ENCODE results near the gene ADK.
"Not testable (repeated sequence)": the region's sequence is repeated elsewhere in the genome, so short reads cannot be mapped to it uniquely, and the experiment has no call there.

Gene ADK

DNA sequence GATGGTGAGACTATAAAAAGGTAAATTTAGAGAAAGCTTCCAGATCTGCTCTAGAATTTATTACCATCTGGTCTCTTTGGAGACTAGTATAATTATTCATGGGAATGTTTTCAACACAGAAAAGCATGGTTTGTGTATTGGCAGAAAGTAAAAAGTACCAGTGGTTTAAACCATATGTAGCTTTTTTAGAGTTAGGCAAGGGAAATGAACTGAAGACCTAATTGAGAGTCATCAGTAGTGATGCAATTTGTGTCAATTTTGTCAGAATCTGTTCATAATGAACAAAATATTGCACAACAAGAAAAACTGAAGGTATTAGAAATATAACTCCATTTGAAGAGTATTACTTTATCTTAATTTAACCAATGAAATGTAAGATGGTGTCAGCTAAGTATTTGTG lies 181.4 kb downstream of the ADK start:
- Histone ChIP-seq H3K9me3 (ENCODE audit: control insufficient read depth, low read length) (no peaks in the 10 kb centered on the region), H3K27me3 (replicated peaks; ENCODE audit: control insufficient read depth, insufficient read depth, low read length) (no peaks in the 10 kb centered on the region), H3K4me3 (ENCODE audit: low read length) (peak overlapping the region; percentile 49), H3K36me3 (ENCODE audit: control insufficient read depth, insufficient read depth, low read length, severe bottlenecking) (peaks cover 5% of the 10 kb centered on the region), H3K4me1 (ENCODE audit: control insufficient read depth, insufficient read depth, low read length) (peaks cover 18% of the 10 kb centered on the region), H3K9ac (ENCODE audit: low read length) (peak overlapping the region; percentile 34)
- DNase-seq (ENCODE audit: low read depth): peak; percentile 74

DNA sequence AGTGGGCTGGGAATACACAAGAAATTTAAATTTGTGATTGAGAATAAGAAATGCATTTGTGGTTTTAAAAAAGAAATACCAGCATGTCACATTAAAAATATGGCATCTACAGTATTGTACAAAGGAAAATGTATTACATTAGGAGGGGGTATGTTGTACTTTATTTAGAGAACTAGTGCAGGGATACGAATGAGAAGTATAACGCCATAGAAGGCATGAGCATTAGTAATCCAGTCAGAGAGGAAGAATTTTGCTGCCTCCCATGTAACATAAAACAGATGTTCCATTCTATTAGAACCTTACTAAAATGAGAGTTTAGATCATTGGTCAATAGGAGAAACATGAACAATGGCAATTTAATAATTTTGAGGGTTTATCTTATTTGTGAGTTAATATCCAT lies 182.2 kb downstream of the ADK start:
- Histone ChIP-seq H3K4me3 (ENCODE audit: low read length) (peak overlapping the region; percentile 49), H3K9me3 (ENCODE audit: control insufficient read depth, low read length) (no peaks in the 10 kb centered on the region), H3K36me3 (ENCODE audit: control insufficient read depth, insufficient read depth, low read length, severe bottlenecking) (peaks cover 5% of the 10 kb centered on the region), H3K27me3 (replicated peaks; ENCODE audit: control insufficient read depth, insufficient read depth, low read length) (no peaks in the 10 kb centered on the region), H3K9ac (ENCODE audit: low read length) (peak overlapping the region; percentile 34), H3K4me1 (ENCODE audit: control insufficient read depth, insufficient read depth, low read length) (peaks cover 18% of the 10 kb centered on the region)
- DNase-seq (ENCODE audit: low read depth): peak; percentile 89

DNA sequence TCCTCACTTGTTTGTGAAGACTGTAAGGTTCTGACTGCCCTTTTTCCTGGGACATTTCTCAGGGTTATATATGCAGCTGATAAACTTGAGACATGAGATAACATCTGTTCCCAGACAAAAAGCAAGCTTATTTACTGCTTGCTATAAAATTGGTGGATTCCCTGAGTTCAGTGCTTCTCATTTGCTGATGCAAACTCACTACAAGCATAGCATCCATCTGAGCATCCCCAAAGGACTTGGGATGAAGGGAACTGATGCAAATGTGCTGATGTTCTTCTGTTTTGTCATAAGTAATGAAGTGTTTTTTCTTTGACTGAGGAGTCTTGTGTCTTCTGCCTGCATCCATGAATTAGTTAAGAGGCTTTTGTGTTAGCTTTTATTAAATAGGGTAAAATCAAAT lies 183.2 kb downstream of the ADK start:
- no peak for DNase-seq (ENCODE audit: low read depth)

DNA sequence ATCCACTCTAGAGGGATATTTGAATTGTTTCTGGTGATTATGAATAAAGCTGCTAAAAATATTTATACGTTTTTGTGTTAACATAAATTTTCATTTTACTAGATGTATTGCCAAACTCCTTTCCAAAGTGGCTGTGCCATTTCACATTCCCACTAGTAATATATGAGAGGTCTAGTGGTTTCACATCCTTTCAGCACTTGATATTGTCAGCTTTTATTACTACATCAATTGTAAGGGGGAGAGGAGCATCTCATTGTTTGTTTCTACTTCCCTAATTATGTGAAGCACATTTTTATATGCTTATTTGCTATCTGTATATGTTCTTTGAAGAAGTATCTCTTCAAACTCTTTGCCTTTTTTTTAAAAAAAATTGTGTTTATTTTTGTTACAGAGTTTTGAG lies 184.5 kb downstream of the ADK start:
- no peak overlapping the region for H3K9ac ChIP-seq (ENCODE audit: low read length)
- H3K27me3 ChIP-seq (replicated peaks; ENCODE audit: control insufficient read depth, insufficient read depth, low read length): no peaks in the 10 kb centered on the region
- peaks cover 3% of the 10 kb centered on the region for H3K36me3 ChIP-seq (ENCODE audit: control insufficient read depth, insufficient read depth, low read length, severe bottlenecking)
- no peaks in the 10 kb centered on the region for H3K9me3 ChIP-seq (ENCODE audit: control insufficient read depth, low read length)
- H3K4me1 ChIP-seq (ENCODE audit: control insufficient read depth, insufficient read depth, low read length): peaks cover 18% of the 10 kb centered on the region
- DNase-seq (ENCODE audit: low read depth): no peak
- H3K4me3 ChIP-seq (ENCODE audit: low read length): no peak overlapping the region

More for the DNA sequence above, 183.2 kb downstream of the ADK start:
- Histone ChIP-seq H3K9ac (ENCODE audit: low read length) (no peak overlapping the region), H3K4me3 (ENCODE audit: low read length) (no peak overlapping the region), H3K4me1 (ENCODE audit: control insufficient read depth, insufficient read depth, low read length) (peaks cover 18% of the 10 kb centered on the region), H3K27me3 (replicated peaks; ENCODE audit: control insufficient read depth, insufficient read depth, low read length) (no peaks in the 10 kb centered on the region), H3K36me3 (ENCODE audit: control insufficient read depth, insufficient read depth, low read length, severe bottlenecking) (peaks cover 5% of the 10 kb centered on the region), H3K9me3 (ENCODE audit: control insufficient read depth, low read length) (no peaks in the 10 kb centered on the region)

DNA sequence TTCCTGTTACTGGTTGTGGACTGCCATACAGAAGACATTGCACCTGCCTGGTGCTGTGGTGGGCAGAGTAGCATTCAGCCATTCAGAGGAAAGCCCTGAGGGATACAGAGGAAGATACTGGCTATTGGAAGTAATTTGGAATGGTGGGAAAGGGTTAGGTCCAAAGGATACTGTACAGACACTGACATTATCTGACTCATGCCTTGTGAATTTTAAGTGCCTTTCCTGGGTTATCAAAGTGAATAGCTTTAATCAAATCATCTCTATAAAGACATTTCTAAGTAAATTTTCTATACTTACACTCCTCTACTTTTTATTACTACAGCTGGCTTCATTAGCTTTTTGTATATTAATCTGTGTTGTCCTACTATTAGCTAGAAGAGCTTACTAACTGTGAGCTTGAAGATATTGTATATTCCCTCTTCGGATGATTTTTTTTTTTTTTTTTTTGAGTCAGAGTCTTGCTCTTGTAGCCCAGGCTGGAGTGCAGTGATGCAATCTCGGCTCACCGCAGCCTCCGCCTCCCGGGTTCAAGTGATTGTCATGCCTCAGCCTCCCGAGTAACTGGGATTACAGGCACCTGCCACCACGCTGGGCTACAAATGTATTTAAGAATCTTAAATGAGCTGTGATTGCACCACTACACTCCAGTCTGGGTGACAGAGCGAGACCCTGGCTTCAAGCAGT lies 186.5 kb downstream of the ADK start:
- no peaks in the 10 kb centered on the region for H3K27me3 ChIP-seq (replicated peaks; ENCODE audit: control insufficient read depth, insufficient read depth, low read length)
- no peak for DNase-seq (ENCODE audit: low read depth)
- H3K36me3 ChIP-seq (ENCODE audit: control insufficient read depth, insufficient read depth, low read length, severe bottlenecking): no peaks in the 10 kb centered on the region
- H3K9me3 ChIP-seq (ENCODE audit: control insufficient read depth, low read length): no peaks in the 10 kb centered on the region
- H3K9ac ChIP-seq (ENCODE audit: low read length): no peak overlapping the region
- H3K4me3 ChIP-seq (ENCODE audit: low read length): no peak overlapping the region
- H3K4me1 ChIP-seq (ENCODE audit: control insufficient read depth, insufficient read depth, low read length): peaks cover 12% of the 10 kb centered on the region

DNA sequence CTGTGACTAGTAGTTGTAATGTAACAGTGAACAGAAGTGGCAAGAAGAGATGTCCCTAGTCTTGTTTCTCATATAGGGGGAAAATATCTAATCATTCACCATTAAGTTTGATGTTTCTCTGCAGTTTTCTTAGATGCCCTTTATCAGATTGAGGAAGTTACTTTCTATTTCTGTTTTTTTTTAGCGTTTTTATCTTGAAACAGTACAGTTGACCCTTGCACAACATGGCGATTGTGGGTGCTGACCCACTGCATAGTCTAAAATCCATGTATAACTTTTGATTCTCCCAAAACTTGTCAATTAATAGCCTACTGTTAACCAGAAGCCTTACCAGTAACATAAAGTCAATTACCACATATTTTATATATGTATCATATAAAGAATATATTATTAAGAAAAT lies 192.0 kb downstream of the ADK start:
- Histone ChIP-seq H3K27me3 (replicated peaks; ENCODE audit: control insufficient read depth, insufficient read depth, low read length) (no peaks in the 10 kb centered on the region), H3K4me1 (ENCODE audit: control insufficient read depth, insufficient read depth, low read length) (no peaks in the 10 kb centered on the region), H3K9me3 (ENCODE audit: control insufficient read depth, low read length) (peaks cover 20% of the 10 kb centered on the region), H3K36me3 (ENCODE audit: control insufficient read depth, insufficient read depth, low read length, severe bottlenecking) (peaks cover 12% of the 10 kb centered on the region), H3K9ac (ENCODE audit: low read length) (no peak overlapping the region), H3K4me3 (ENCODE audit: low read length) (no peak overlapping the region)
- no peak for DNase-seq (ENCODE audit: low read depth)

DNA sequence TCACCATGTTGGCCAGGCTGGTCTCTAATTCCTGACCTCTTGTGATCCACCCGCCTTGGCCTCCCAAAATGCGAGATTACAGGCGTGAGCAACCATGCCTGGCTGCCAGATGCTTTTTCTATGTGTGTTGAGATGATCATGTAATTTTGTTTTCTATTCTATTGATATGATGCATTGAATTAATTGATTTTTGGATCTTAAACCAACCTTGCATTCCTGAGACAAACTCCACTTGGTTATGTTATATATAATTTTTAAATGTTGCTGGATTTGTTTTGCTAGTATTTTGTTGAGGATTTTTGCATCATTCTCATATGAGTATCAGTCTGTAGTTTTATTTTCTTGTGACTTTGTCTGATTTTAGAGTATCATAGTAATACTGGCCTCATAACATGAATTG lies 192.8 kb downstream of the ADK start:
- Histone ChIP-seq H3K4me1 (ENCODE audit: control insufficient read depth, insufficient read depth, low read length) (no peaks in the 10 kb centered on the region), H3K9me3 (ENCODE audit: control insufficient read depth, low read length) (peaks cover 20% of the 10 kb centered on the region), H3K27me3 (replicated peaks; ENCODE audit: control insufficient read depth, insufficient read depth, low read length) (no peaks in the 10 kb centered on the region), H3K9ac (ENCODE audit: low read length) (no peak overlapping the region), H3K36me3 (ENCODE audit: control insufficient read depth, insufficient read depth, low read length, severe bottlenecking) (peaks cover 18% of the 10 kb centered on the region), H3K4me3 (ENCODE audit: low read length) (peak overlapping the region; percentile 27)
- DNase-seq (ENCODE audit: low read depth): no peak

DNA sequence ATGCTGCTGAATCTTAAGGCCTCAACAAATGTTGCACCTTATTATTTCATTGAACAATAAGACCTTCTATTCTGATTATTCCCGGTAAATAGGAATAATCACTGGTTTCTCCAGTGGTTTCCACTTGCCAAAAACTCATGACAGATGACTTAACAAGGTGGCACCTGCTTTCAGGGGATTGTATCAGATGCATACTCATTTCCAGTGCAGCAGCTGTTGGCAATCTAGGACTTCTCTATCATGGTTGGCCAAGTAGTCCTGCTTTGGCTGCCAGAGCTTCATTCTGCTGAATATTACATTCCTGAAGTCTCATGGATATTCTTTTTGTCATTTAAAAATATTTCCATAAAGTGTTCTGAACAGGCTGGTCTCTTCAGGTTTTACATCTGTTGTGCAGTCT lies 193.3 kb downstream of the ADK start:
- Histone ChIP-seq H3K9ac (ENCODE audit: low read length) (no peak overlapping the region), H3K36me3 (ENCODE audit: control insufficient read depth, insufficient read depth, low read length, severe bottlenecking) (peaks cover 18% of the 10 kb centered on the region), H3K27me3 (replicated peaks; ENCODE audit: control insufficient read depth, insufficient read depth, low read length) (no peaks in the 10 kb centered on the region), H3K4me1 (ENCODE audit: control insufficient read depth, insufficient read depth, low read length) (no peaks in the 10 kb centered on the region), H3K4me3 (ENCODE audit: low read length) (peak overlapping the region; percentile 27), H3K9me3 (ENCODE audit: control insufficient read depth, low read length) (peaks cover 20% of the 10 kb centered on the region)
- DNase-seq (ENCODE audit: low read depth): no peak

DNA sequence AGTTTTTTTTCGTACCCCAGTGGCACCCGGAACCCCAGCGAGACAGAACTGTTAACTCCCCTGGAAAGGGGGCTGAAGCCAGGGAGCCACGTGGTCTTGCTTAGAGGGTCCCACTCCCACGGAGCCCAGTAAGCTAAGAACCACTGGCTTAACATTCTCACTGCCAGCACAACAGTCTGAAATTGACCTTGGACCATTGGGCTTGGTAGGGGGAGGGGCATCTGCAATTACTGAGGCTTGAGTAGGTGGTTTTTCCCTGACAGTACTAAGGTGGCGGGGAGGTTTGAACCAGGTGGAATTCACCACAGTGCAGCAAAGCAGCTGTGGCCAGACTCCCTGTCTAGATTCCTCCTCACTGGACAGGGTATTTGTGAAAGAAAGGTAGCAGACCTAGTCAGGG lies 196.5 kb downstream of the ADK start:
- peaks cover 18% of the 10 kb centered on the region for H3K36me3 ChIP-seq (ENCODE audit: control insufficient read depth, insufficient read depth, low read length, severe bottlenecking)
- H3K9me3 ChIP-seq (ENCODE audit: control insufficient read depth, low read length): peaks cover 20% of the 10 kb centered on the region
- DNase-seq (ENCODE audit: low read depth): no peak
- H3K4me3 ChIP-seq (ENCODE audit: low read length): no peak overlapping the region
- H3K27me3 ChIP-seq (replicated peaks; ENCODE audit: control insufficient read depth, insufficient read depth, low read length): no peaks in the 10 kb centered on the region
- no peaks in the 10 kb centered on the region for H3K4me1 ChIP-seq (ENCODE audit: control insufficient read depth, insufficient read depth, low read length)
- no peak overlapping the region for H3K9ac ChIP-seq (ENCODE audit: low read length)

DNA sequence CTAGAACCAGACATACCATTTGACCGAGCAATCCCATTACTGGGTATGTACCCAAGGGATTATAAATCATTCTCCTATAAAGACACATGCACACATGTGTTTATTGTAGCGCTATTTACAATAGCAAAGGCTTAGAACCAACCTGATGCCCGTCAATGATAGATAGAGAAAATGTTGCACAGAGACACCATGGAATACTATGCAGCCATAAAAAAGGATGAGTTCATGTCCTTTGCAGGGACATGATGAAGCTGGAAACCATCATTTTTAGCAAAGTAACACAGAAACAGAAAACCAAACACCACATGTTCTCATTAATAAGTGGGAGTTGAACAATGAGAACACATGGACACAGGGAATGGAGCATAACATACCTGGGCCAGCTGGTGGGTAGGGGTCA lies 202.0 kb downstream of the ADK start:
- H3K4me3 ChIP-seq (ENCODE audit: low read length); DNase-seq (ENCODE audit: low read depth): not testable (repeated sequence)

DNA sequence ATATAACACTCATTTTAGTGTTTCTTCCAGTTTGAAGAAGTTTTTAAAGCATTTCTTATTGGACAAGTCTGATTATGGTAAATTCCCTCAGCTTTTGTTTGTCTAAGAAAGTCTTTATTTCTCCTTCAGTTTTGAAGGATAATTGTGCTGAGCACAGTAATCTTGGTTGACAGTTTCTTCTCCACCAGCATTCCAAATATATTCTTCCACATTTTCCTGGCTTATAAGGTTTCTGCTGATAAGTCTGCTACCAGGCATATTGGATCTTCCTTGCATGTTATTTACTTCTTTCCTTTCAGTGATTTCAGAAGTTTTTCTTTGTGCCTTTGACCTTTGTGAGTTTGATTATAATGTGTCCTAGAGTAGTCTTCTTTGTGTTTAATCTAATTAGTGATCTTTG lies 210.7 kb downstream of the ADK start:
- H3K9ac ChIP-seq (ENCODE audit: low read length): no peak overlapping the region
- DNase-seq (ENCODE audit: low read depth): no peak
- H3K4me3 ChIP-seq (ENCODE audit: low read length): no peak overlapping the region
- H3K36me3 ChIP-seq (ENCODE audit: control insufficient read depth, insufficient read depth, low read length, severe bottlenecking): peaks cover 17% of the 10 kb centered on the region
- peaks cover 38% of the 10 kb centered on the region for H3K9me3 ChIP-seq (ENCODE audit: control insufficient read depth, low read length)
- no peaks in the 10 kb centered on the region for H3K27me3 ChIP-seq (replicated peaks; ENCODE audit: control insufficient read depth, insufficient read depth, low read length)
- H3K4me1 ChIP-seq (ENCODE audit: control insufficient read depth, insufficient read depth, low read length): peaks cover 8% of the 10 kb centered on the region

More for the DNA sequence above, 202.0 kb downstream of the ADK start:
- H3K36me3 ChIP-seq (ENCODE audit: control insufficient read depth, insufficient read depth, low read length, severe bottlenecking); H3K27me3 ChIP-seq (replicated peaks; ENCODE audit: control insufficient read depth, insufficient read depth, low read length); H3K4me1 ChIP-seq (ENCODE audit: control insufficient read depth, insufficient read depth, low read length); H3K9me3 ChIP-seq (ENCODE audit: control insufficient read depth, low read length); H3K9ac ChIP-seq (ENCODE audit: low read length): not testable (repeated sequence)

DNA sequence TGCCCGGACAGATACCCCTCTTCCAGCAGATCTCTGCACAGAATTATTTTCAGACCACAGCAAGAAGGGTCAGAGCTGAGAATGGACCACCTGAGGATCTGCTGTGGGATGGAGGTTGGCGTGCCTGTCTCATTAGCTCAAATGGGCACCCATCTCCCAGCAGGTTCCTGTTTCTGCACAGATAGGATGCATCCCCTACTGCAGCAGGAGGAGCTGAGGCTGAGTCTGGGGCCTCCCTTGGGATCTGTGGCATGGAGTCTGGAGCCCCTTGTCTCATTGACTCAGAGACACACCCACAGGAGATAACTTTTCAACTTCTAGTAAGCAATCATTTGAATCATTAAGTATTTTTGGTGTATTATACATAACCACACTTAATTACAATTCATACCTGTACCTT lies 212.7 kb downstream of the ADK start:
- Histone ChIP-seq H3K27me3 (replicated peaks; ENCODE audit: control insufficient read depth, insufficient read depth, low read length) (no peaks in the 10 kb centered on the region), H3K36me3 (ENCODE audit: control insufficient read depth, insufficient read depth, low read length, severe bottlenecking) (peaks cover 17% of the 10 kb centered on the region), H3K9ac (ENCODE audit: low read length) (no peak overlapping the region), H3K4me3 (ENCODE audit: low read length) (no peak overlapping the region), H3K9me3 (ENCODE audit: control insufficient read depth, low read length) (peaks cover 35% of the 10 kb centered on the region), H3K4me1 (ENCODE audit: control insufficient read depth, insufficient read depth, low read length) (peaks cover 8% of the 10 kb centered on the region)
- DNase-seq (ENCODE audit: low read depth): no peak

All from adipocyte (in vitro differentiated cells).